ENCODE data around the gene UBE2E3.

DNA sequence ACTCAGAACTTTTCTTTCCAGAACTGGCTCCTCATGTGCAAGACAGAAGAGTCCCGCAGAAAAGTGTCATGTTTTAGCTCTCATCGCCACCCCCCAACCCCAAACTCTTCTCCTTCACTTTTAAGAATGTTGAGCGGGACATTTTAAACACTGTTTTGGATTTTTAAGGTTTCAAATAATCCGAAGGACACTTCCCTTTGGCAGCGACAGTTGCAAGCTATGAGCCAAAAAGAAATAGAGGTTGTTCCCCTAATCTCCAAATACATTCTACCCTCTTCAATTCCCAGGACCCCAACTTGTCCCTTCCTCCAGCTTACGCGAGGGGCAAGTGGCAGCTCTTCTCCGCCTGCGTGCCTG, 678 bp upstream of the UBE2E3 start:
- TF ChIP-seq POLR2A (IDR thresholded peaks at IDR 0.05), result no peak
- TF ChIP-seq CTCF (IDR thresholded peaks at IDR 0.05), result no peak
- TF ChIP-seq POLR2AphosphoS5 (IDR thresholded peaks at IDR 0.05), result no peak
- TF ChIP-seq EP300 (IDR thresholded peaks at IDR 0.05; ENCODE audit: low read depth), result no peak
